NOMO-1 treated with dmso at 0.1 percent for 144 hours (cell line): Measurements from ENCODE around the gene PRR12.

Experiments
- DNase-seq: peaks from one replicate; lab custom pipeline; 2025; ENCODE audit not compliant: unreplicated experiment; lab: John Stamatoyannopoulos, UW

Gene PRR12

DNA sequence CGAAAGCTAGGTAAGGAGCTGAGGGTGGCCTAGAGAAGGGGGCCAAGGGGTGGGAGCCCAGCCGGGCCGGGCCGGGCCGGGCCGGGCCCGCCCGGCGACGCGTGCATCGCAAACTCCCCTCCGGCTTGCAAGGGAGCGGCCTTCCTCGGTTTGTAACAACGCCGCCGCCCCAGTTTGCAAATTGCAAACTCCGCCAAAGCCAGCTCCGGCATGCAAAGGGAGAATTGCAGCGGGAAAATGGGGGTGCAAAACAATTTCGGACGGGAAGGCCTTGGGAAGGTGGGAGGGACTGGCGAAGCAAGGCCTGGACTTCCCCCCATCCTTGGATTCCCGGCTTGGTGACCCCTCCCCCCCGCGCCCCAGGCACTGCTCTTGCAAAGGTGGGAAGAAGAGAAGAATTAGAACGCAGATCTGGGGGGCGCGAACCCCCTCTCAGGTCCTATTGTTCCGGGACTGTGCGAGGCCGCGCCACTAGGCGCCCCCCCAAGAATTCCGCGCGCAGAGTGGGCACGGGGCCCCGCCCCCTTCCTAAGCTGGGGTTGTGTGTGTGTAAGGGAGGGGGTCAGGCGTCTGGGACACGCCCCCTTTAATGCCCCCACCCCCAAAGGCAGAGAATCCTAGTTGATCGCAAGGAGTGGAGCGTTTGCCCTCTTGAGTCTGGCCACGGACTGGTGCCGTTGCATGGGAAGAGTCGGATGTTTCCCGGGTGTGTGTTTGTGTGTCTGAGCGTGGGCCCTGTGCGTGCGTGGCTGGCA, 926 bp downstream of the PRR12 start:
- DNase-seq: no peak

DNA sequence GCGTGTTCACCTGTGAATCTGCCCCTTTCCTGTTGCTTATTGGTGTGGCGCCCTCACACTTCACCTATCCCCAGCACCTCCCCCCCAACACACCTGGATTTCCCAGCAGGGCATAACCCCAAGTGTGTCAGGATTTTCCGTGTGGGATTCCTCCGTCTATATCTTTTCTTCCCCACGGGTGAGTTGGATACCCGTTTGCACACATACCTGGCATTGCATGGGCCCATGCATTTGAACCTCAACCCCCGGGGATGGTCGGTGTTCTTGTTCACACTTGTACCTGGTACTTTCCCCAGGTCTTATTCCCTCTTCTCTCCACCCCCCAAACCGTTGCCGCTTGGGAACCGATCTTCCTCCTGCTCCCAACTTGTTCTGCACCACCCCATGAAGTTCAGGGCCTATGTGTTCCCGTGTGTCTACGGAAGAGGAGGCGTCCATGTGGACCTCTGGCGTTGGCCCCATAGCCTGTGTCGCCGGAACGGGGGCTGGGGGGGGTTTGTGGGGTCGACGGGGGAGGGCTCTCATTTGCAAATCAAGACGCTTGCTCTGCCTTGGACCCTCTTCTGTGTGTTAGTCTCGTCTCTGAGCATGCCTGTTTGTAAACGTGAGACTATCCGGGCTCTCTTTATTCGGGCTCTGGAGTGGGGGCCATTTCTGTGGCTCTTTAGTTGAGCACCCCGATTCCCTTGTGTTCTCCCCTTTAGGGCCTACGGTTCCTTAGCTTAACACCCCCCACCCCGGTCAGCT, 1.7 kb downstream of the PRR12 start:
- peak; percentile 14 for DNase-seq

DNA sequence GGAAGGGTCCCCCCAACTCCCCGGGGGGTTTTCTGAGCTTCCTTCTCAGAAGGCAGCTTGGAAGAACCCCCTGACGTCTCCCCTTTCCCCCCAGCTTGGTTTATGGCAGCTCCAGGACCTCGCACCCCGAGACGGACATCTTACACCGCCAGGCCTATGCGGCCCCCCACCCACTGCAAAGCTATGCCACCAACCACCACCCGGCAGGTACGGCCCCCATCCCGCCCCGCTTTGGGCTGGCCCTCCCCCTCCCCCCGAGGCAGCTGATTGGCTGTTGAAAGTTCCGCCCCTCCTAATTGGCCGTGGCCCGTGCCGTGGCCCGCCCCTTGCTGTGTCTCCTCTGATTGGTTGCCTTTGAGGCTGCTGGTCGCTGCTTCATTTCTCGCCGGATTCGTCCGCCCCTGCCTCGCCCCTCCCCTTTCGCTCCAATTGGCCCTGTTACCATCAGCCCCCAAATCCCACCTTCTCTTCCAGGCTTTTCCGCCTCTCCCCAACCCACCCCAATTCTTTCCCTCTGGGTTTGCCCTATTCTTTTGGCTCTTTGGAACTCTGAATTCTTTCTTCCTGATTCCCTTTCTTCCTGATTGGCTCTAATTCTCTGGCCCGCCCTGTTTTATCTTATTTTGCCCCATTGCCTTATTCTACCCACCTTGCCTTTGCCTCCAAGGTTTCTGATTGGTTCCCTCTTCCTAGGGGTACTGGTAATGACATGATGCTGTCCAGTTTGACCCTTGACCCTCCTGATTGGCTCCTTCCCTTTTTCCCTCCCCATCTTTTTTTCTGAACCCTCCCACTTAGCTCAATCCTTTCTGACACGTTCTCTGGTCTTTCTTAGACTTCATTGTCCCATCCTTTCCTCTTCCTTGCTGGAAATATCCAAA, 2.5 kb downstream of the PRR12 start:
- peak; percentile 79 for DNase-seq

DNA sequence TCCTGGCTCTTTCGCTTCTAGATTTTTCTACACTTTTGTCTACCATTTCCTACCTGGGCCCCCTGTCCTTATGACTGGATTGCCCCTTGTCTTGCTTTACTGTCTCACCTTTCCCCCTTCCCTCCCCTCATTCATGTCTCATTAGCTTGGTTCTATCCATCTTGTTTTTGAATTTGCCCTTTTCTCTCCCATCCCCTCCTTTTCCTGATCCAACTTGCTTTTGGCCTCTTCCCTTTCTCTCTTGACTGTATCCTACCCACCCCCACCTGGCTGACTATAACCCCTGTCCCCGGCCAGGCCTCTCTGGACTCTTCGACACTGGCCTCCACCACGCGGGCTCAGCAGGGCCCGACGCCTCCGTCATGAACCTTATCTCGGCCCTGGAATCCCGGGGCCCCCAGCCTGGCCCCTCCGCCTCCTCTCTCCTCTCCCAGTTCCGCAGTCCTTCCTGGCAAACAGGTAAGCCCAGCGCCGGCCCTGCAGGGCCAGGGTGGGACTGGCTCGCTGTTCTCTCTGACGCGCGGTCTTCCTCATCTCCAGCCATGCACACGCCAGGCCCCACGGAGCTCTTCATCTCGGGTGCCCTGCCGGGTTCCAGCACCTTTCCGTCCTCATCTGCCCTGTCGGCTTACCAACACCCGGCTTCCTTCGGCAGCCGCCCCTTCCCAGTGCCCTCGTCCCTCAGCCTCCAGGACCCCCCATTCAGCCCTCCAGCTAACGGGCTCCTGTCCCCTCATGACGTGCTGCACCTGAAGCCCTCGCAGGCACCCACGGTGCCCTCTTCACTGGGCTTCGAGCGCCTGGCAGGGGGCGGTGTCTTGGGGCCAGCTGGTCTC, 3.4 kb downstream of the PRR12 start:
- DNase-seq: no peak

DNA sequence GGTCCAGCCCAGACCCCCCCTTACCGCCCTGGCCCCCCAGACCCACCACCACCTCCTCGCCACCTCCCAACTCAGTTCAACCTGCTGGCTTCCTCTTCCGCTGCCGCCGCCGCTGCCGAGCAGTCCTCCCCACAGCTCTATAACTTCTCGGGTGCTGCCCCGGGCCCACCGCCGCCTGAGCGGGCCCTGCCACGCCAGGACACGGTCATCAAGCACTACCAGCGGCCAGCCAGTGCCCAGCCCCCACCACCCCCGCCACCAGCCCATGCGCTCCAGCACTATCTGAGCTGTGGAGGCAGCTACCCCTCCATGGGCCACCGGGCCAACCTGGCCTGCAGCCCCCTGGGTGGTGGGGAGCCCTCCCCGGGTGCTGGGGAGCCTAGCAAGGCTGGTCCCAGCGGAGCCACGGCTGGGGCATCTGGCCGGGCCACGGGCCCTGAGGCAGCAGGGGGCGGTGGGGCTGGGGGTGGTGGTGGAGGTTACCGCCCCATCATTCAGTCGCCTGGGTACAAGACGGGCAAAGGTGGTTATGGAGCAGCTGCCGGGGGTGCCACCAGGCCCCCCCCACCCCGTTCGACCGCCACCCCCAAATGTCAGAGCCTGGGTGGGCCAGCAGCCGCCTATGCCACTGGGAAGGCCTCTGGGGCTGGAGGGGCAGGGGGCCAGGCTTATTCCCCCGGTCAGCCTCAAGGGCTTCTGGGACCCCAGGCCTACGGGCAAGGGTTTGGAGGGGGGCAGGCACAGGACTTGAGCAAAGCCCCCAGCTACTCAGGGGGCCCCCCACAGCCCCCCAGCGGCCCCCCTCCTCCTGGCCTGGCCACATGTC, 4.2 kb downstream of the PRR12 start:
- DNase-seq: no peak

DNA sequence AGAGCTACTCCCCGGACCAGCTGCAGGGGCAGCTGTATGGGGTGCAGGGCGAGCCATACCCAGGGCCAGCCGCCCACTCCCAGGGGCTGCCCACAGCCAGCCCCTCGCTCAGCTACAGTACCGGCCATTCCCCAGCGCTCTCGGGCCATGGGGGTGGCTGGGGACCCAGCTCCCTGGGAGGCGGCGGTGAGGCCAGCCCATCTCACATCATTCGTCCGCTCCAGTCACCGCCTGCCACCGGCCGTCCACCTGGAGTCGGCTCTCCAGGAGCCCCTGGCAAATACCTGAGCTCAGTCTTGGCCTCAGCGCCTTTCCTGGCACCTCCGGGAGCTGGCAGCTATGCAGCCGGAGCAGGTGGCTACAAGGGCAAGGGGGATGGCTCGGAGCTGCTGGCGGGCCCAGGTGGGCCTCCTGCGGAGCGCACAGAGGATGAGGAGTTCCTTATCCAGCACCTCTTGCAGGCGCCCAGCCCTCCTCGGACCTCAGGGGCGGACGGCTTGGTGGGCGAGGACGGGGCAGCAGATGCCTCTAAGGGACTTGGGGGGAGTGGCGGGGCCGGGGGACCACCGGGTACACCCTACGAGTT, 4.9 kb downstream of the PRR12 start:
- no peak for DNase-seq

DNA sequence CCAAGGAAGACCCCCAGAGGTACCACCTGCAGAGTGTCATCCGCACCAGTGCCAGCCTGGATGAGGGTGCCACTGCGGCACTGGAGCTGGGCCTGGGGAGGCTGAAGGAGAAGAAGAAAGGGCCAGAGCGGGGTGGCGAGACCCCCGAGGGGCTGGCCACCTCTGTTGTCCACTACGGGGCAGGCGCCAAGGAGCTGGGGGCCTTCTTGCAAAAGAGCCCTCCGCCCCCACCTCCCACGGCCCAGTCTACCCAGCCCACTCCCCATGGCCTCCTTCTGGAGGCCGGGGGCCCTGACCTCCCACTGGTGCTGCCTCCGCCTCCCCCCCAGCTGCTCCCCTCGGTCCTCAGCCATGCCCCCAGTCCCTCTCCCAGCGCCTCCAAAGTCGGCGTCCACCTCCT, 5.4 kb downstream of the PRR12 start:
- DNase-seq: no peak

DNA sequence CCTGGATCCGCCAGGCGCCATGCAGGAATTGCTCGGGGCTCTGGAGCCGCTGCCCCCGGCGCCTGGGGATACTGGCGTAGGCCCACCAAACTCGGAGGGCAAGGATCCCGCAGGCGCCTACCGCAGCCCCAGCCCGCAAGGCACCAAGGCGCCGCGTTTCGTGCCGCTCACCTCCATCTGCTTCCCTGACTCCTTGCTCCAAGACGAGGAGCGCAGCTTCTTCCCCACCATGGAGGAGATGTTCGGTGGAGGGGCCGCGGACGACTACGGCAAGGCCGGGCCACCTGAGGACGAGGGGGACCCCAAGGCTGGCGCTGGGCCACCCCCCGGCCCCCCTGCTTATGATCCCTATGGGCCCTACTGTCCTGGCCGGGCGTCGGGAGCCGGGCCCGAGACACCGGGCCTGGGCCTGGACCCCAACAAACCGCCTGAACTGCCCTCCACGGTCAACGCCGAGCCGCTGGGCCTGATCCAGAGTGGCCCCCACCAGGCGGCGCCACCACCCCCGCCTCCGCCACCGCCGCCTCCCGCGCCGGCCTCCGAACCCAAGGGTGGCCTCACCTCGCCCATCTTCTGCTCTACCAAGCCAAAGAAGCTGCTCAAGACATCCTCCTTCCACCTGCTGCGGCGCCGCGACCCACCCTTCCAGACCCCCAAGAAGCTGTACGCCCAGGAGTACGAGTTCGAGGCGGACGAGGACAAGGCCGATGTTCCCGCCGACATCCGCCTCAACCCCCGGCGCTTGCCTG, 6.1 kb downstream of the PRR12 start:
- DNase-seq: no peak

DNA sequence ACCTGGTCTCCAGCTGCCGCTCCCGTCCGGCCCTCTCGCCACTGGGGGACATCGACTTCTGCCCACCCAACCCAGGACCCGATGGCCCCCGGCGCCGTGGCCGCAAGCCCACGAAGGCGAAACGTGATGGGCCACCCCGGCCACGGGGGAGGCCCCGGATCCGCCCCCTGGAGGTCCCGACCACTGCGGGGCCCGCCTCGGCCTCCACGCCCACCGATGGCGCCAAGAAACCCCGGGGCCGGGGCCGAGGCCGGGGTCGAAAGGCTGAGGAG, 6.7 kb downstream of the PRR12 start:
- DNase-seq: no peak

DNA sequence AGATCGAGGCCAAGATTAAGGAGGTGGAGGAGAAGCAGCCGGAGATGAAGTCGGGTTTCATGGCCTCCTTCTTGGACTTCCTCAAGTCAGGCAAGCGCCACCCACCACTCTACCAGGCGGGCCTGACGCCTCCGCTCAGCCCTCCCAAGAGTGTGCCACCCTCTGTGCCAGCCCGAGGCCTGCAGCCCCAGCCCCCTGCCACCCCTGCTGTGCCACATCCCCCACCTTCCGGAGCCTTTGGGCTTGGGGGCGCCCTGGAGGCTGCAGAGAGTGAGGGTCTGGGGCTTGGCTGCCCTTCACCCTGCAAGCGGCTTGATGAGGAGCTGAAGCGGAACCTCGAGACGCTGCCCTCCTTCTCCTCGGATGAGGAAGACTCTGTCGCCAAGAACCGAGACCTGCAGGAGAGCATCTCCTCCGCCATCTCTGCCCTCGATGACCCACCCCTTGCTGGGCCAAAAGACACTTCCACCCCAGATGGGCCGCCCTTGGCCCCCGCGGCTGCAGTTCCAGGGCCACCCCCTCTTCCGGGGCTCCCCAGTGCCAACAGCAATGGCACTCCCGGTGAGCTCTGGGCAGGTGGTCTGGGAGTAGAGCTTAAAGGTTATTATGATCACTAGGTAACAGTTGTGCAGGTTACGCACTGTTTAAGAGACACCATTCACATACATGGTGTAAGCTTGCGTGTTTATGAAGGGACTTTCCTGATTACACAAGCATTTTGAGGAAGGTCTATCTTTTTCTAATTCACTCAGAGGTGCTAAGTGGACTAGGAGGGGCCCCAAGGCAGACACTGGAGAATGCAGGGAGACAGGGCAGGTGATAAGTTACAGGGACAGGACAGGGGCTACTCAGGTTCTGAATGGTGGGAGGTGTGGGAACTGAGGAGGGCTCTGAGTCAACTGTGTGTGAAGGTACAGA, 8.7 kb downstream of the PRR12 start:
- DNase-seq: no peak

DNA sequence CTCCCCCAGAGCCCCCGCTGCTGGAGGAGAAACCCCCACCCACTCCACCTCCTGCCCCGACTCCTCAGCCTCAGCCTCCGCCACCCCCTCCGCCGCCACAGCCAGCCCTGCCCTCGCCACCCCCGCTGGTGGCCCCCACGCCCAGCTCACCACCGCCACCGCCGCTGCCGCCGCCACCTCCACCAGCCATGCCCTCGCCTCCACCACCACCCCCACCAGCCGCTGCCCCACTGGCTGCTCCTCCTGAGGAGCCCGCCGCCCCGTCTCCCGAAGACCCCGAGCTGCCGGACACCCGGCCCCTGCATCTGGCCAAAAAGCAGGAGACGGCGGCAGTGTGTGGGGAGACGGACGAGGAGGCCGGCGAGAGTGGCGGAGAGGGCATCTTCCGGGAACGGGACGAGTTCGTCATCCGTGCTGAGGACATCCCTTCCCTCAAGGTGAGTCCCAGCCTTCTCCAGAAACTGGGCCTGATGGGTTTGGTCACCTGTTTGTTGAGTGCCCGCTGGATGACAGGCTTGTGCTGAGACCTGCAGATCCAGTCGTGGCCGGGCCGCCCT, 10.6 kb downstream of the PRR12 start:
- no peak for DNase-seq

DNA sequence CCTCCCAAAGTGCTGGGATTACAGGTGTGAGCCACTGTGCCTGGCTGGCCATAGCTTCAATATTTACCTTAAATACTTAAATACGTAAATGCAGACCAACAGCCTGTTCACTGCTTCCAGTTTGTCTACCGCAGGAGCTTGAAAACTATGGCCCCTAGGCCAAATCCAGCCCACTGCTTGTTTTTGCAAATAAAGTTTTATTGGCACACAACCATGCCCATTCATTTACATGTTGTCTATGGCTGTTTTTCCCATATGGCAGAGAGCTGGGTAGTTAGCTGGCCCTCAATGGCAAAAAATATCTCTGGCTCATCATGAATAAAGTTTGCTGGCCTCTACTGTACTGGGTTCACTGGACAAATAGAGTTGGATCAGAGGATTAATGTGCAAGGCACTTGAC, 11.8 kb downstream of the PRR12 start:
- no peak for DNase-seq

DNA sequence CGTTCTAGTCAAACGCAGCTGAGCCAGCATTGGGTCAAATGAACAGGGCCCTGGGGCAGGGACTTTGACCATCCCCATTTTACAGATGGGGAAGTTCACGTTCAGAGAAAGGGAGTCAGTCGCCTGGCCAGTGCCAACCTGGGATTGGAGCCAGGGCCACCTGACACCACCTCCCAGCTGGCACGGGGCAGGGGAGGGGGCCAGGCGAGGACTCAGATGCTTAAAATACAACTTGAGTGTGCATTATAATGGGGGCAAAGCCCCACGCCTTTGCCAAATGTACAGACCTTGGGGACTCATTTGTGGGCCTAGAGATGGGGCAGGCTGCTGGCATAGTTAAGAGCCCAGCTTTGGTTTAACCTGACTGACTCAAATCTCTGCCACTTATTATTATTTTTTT, 14.6 kb downstream of the PRR12 start:
- DNase-seq: no peak

DNA sequence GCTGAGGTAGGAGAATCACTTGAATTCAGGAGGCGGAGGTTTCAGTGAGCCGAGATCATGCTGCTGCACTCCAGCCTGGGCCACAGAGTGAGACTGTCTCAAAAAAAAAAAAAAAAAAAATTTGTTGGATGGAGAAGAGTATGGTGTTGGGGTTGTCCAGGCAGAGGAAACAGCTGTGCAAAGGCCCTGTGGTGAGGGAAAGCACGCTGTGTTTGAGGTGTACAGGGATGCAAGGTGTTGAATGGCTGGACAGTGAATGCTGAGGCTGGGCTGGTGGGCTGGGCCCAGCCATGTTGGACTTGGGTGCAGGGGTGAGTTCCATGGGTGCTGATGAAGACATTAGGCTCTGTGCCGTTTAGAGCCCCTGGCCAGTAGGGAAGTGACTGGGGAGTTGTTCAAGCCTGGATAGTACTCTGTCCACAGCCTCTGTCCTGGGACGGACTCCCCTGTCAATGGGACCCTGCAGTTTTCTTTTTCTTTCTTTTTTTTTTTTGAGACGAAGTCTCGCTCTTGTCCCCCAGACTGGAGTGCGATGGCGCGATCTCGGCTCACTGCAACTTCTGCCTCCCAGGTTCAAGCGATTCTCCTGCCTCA, 18.6 kb downstream of the PRR12 start:
- DNase-seq: no peak

DNA sequence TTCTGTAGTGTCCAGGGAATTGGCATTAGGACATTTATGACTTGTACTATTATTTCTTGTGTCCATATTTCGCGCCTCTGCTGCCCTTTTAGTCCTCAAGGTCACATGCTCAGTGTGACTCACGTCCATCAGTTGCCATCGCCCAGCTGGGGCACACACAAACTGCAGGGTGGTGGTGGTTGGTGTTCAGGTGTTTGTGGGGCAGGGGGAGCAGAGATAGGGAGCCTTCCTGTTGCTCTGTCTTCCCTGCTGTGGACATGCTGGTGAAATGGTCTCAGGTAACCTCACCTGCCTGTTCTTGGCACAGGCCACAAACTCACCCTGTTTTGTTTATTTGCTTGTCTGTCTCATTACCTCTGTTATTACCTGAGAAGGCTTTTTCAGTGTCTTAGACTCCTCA, 22.4 kb downstream of the PRR12 start:
- DNase-seq: no peak

DNA sequence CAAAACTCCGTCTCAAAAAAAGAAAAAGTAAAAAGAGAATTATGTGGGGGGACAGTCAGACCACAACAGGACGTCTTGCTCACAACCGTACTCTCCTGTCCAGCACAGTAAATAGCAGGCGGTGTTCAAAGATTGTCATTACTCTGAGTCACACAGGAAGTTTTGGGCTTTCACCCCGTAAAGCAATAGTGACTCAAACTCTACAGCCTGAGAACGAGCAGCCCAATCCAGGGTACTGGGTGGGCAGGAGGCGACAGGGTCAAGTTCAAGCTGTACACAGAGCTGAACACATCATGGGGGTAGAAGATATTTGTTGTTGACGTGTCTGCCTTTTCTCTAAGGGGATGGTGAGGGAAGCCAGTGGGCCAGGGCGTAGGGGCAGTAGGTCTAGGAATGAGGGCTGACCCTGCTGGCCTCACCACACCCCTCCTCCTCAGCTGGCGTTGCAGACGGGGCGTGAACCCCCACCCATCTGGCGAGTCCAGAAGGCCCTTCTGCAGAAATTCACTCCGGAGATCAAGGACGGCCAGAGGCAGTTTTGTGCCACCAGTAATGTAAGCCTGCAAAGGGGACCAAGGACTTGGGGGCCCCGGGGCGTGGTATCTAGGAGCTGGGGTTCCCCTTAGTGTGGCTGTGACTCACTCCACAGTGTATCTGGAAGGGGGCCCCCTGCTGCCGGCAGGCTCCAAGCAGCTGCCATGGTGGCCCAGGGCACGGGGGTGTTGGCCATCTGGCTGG, 23.3 kb downstream of the PRR12 start:
- no peak for DNase-seq

DNA sequence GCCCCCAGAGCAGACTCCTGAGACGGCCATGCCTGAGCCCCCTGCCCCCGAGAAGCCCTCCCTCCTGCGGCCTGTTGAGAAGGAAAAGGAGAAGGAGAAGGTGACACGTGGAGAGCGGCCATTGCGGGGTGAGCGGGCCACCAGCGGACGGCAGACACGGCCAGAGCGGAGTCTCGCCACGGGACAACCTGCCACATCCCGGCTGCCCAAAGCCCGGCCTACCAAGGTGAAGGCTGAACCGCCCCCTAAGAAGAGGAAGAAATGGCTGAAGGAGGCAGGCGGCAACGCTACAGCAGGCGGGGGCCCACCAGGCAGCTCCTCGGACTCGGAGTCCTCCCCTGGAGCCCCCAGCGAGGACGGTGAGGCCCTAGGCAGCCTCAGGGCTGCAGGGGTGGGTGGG, 24.9 kb downstream of the PRR12 start:
- no peak for DNase-seq
